Parathyroid adenoma (tissue), 2 donors: ENCODE results near the gene SLC7A1.

Experiments
- H2AFZ ChIP-seq: fragments of 300-600 bp; sonication (generic); one replicate; pipeline ENCODE4 v1.7.0; 2017; ENCODE audit warnings: antibody characterized with exemption, mild to moderate bottlenecking
- H3K27ac ChIP-seq: fragments of 300-600 bp; sonication (generic); one replicate; pipeline ENCODE4 v1.7.0; 2017
- H3K27me3 ChIP-seq: fragments of 300-600 bp; sonication (generic); one replicate; pipeline ENCODE4 v1.7.0; 2017; ENCODE audit warnings: low read length; ENCODE audit not compliant: control insufficient read depth, insufficient read depth
- H3K36me3 ChIP-seq: fragments of 300-600 bp; sonication (generic); one replicate; pipeline ENCODE4 v1.7.0; 2017; ENCODE audit warnings: low read length; ENCODE audit not compliant: control insufficient read depth, insufficient read depth
- H3K4me1 ChIP-seq: fragments of 300-600 bp; sonication (generic); one replicate; pipeline ENCODE4 v1.7.0; 2017; ENCODE audit warnings: control low read depth
- H3K4me2 ChIP-seq: fragments of 300-600 bp; sonication (generic); one replicate; pipeline ENCODE4 v1.7.0; 2017; ENCODE audit warnings: low read length
- H3K4me3 ChIP-seq: fragments of 300-600 bp; sonication (generic); one replicate; pipeline ENCODE4 v1.7.0; 2017; ENCODE audit warnings: low read depth, low read length
- H3K79me2 ChIP-seq: fragments of 300-600 bp; sonication (generic); one replicate; pipeline ENCODE4 v1.7.0; 2017; ENCODE audit warnings: control low read depth
- H3K9ac ChIP-seq: fragments of 300-600 bp; sonication (generic); one replicate; pipeline ENCODE4 v1.7.0; 2017; ENCODE audit warnings: mild to moderate bottlenecking
- H3K9me3 ChIP-seq: fragments of 300-600 bp; sonication (generic); one replicate; pipeline ENCODE4 v1.7.0; 2017; ENCODE audit warnings: low read length; ENCODE audit not compliant: control insufficient read depth
- CTCF ChIP-seq: fragments of 300-600 bp; sonication (generic); IDR thresholded peaks from one replicate; pipeline ENCODE4 v1.7.0; 2017; ENCODE audit warnings: antibody characterized with exemption, mild to moderate bottlenecking
- donor health status: primary hyperparathyroidism.

Gene SLC7A1

DNA sequence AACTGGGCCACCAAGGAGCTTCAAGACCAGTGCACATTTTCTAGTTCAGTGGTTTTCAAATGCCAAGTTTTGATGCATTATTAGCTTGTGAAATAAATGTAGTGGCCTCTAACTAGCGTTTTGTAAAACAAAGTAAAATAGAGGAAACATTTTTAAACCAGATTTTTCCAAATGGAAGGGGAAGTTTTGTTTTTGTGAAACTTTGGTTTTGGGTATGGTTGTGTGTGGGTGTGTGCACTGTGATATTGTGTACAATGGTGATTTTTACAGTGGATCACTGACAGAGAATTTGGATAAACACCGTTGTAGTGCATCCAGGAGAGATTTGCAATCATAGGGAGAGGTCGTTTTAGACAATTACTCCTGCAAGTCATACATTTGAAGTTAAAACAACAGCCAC is 108.9 kb downstream of the SLC7A1 start:
- Histone ChIP-seq H3K9ac (no peak overlapping the region), H3K36me3 (no peaks in the 10 kb centered on the region), H3K4me2 (no peak overlapping the region), H3K4me3 (no peak overlapping the region), H3K9me3 (no peaks in the 10 kb centered on the region), H3K27me3 (no peaks in the 10 kb centered on the region), H3K79me2 (no peaks in the 10 kb centered on the region), H2AFZ (no peak overlapping the region), H3K27ac (no peak overlapping the region), H3K4me1 (no peaks in the 10 kb centered on the region)
- no peak for TF ChIP-seq CTCF

GRCh38 chr13:29484796-29485195 is 110.7 kb downstream of the SLC7A1 start:
- no peak for TF ChIP-seq CTCF
- no peak overlapping the region for H3K4me3 ChIP-seq

DNA sequence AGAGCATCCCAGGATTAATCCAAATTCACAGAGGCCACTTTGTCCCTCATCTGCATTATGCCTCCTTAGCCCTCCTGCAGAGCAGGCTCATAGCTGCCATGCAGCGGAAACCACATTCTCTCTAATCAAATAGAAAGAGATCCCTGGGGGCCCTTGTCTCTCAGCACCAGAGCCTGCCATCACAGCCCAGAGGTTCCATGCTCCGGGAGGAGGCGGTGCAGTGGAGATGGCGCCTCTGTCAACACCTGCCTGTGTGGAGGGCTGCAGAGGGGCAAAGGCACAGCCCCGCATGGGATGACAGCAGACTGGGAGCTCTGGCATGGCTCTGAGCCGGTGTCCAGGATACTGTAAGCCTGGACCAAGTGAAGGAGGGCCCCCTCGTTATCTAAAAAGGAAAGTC is 111.3 kb downstream of the SLC7A1 start:
- no peaks in the 10 kb centered on the region for H3K9me3 ChIP-seq
- no peak for TF ChIP-seq CTCF
- no peak overlapping the region for H3K27ac ChIP-seq
- no peak overlapping the region for H3K4me3 ChIP-seq
- no peaks in the 10 kb centered on the region for H3K27me3 ChIP-seq
- H2AFZ ChIP-seq = no peak overlapping the region
- no peaks in the 10 kb centered on the region for H3K36me3 ChIP-seq
- H3K79me2 ChIP-seq = no peaks in the 10 kb centered on the region
- no peak overlapping the region for H3K4me2 ChIP-seq
- H3K4me1 ChIP-seq = no peaks in the 10 kb centered on the region
- H3K9ac ChIP-seq = no peak overlapping the region

More at GRCh38 chr13:29484796-29485195, 110.7 kb downstream of the SLC7A1 start:
- H3K27ac ChIP-seq = no peak overlapping the region
- H3K9ac ChIP-seq = no peak overlapping the region
- no peaks in the 10 kb centered on the region for H3K9me3 ChIP-seq
- H2AFZ ChIP-seq = no peak overlapping the region
- H3K4me1 ChIP-seq = no peaks in the 10 kb centered on the region
- no peaks in the 10 kb centered on the region for H3K79me2 ChIP-seq
- no peaks in the 10 kb centered on the region for H3K27me3 ChIP-seq
- H3K36me3 ChIP-seq = no peaks in the 10 kb centered on the region
- no peak overlapping the region for H3K4me2 ChIP-seq

DNA sequence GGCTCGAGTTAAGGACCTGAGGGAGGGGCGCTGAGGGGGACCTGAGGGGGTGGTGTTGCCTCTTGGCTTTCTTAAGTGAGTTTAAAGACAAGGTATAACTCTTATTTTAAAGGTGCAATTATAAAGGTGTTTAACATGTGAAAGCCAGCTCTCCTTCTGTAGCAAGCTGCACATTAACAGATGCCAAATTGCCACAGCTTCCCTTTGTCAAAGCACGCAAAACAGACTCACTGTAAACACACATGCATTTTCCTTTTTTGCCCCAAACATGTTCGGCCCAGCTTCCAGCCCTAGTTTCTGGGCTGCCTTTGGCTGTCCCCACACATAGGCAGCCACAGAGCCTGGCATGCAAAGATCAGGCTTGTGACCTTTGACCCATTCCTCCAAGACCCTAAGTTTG is 111.9 kb downstream of the SLC7A1 start:
- H3K4me3 ChIP-seq = no peak overlapping the region
- H3K4me2 ChIP-seq = no peak overlapping the region
- no peak overlapping the region for H2AFZ ChIP-seq
- H3K36me3 ChIP-seq = no peaks in the 10 kb centered on the region
- H3K79me2 ChIP-seq = no peaks in the 10 kb centered on the region
- no peak for TF ChIP-seq CTCF
- no peaks in the 10 kb centered on the region for H3K4me1 ChIP-seq
- no peaks in the 10 kb centered on the region for H3K27me3 ChIP-seq
- H3K27ac ChIP-seq = no peak overlapping the region
- no peaks in the 10 kb centered on the region for H3K9me3 ChIP-seq
- H3K9ac ChIP-seq = no peak overlapping the region

GRCh38 chr13:29483211-29483610 is 112.3 kb downstream of the SLC7A1 start:
- Histone ChIP-seq H3K27ac (no peak overlapping the region), H3K9me3 (no peaks in the 10 kb centered on the region), H3K79me2 (no peaks in the 10 kb centered on the region), H3K27me3 (no peaks in the 10 kb centered on the region), H2AFZ (no peak overlapping the region), H3K36me3 (no peaks in the 10 kb centered on the region), H3K4me3 (no peak overlapping the region), H3K9ac (no peak overlapping the region), H3K4me2 (no peak overlapping the region), H3K4me1 (no peaks in the 10 kb centered on the region)
- TF ChIP-seq CTCF = no peak
